WTC11 (cell line): ENCODE data around the gene DTX1. TPM values are rescaled to one million over a fixed set of nuclear protein-coding genes. Genes with fewer than 3 reads are reported as not detected.

Source experiments
- ATAC-seq: fragments of 200-7000 bp; cut with Tn5 transposase; 2 replicates; pipeline ENCODE4 v1.10.0; 2021; ENCODE audit warnings: mild to moderate bottlenecking, moderate library complexity
- CTCF ChIA-PET: fragments of 300-600 bp; sonication (Branson Sonifier 250); formaldehyde crosslinking; loops from one replicate; lab custom pipeline; 2021; ENCODE audit warnings: antibody characterized with exemption; lab: Charles Lee
- POLR2A ChIA-PET: fragments of 350-600 bp; sonication (Branson Sonifier 250); formaldehyde crosslinking; loops from one replicate; lab custom pipeline; 2021; ENCODE audit warnings: antibody characterized with exemption; lab: Charles Lee
- DNase-seq: peaks from one replicate; pipeline ENCODE4 v3.0.0; 2021; ENCODE audit warnings: low spot score
- H3K27ac Mint-ChIP-seq: 2 replicates; pipeline ENCODE4 v1.8.0; 2021; ENCODE audit warnings: mixed read lengths
- H3K27me3 Mint-ChIP-seq: 2 replicates; pipeline ENCODE4 v1.8.0; 2021; ENCODE audit warnings: low read depth, mild to moderate bottlenecking, moderate library complexity, mixed read lengths
- H3K36me3 Mint-ChIP-seq: 2 replicates; pipeline ENCODE4 v1.8.0; 2021; ENCODE audit warnings: mixed read lengths
- H3K4me1 Mint-ChIP-seq: 2 replicates; pipeline ENCODE4 v1.8.0; 2022; ENCODE audit warnings: mixed read lengths
- H3K4me3 Mint-ChIP-seq: 2 replicates; pipeline ENCODE4 v1.8.0; 2021; ENCODE audit warnings: mild to moderate bottlenecking, moderate library complexity, mixed read lengths
- H3K9me3 Mint-ChIP-seq: 2 replicates; pipeline ENCODE4 v1.8.0; 2021; ENCODE audit warnings: mixed read lengths
- FOXP1 ChIP-seq: sonication (generic); formaldehyde crosslinking; IDR thresholded peaks from 2 replicates; pipeline ENCODE4 v1.8.0; 2022; ENCODE audit warnings: missing genetic modification reagents, mild to moderate bottlenecking, moderate library complexity, borderline replicate concordance
- GTF2I ChIP-seq: fragments of 250-450 bp; sonication (Bioruptor Pico); conservative IDR thresholded peaks from 2 replicates; pipeline ENCODE4 v1.4.0; 2021; ENCODE audit warnings: mild to moderate bottlenecking
- SOX15 ChIP-seq: fragments of 250-450 bp; sonication (Bioruptor Pico); IDR thresholded peaks from 2 replicates; pipeline ENCODE4 v1.9.0; 2021; ENCODE audit warnings: mild to moderate bottlenecking
- ZNF138 ChIP-seq: sonication (generic); formaldehyde crosslinking; conservative IDR thresholded peaks from 2 replicates; pipeline ENCODE4 v1.8.1; 2022; ENCODE audit warnings: mild to moderate bottlenecking, moderate library complexity, missing genetic modification reagents
- ZNF219 ChIP-seq: sonication (generic); formaldehyde crosslinking; IDR thresholded peaks from 2 replicates; pipeline ENCODE4 v1.8.0; 2023; ENCODE audit warnings: missing genetic modification reagents, mild to moderate bottlenecking, borderline replicate concordance
- ZNF232 ChIP-seq: sonication (generic); formaldehyde crosslinking; IDR thresholded peaks from 2 replicates; pipeline ENCODE4 v1.8.0; 2022; ENCODE audit warnings: mild to moderate bottlenecking, missing genetic modification reagents
- ZNF263 ChIP-seq: sonication (generic); formaldehyde crosslinking; IDR thresholded peaks from 2 replicates; pipeline ENCODE4 v1.8.1; 2022; ENCODE audit warnings: low read depth, mild to moderate bottlenecking, moderate library complexity, missing genetic modification reagents
- ZNF423 ChIP-seq: fragments of 250-450 bp; sonication (Bioruptor Pico); IDR thresholded peaks from 2 replicates; pipeline ENCODE4 v2.1.2; 2022; ENCODE audit warnings: mild to moderate bottlenecking, moderate library complexity
- total RNA-seq: library from RNA; stranded (reverse); gene quantifications from 3 replicates; pipeline ENCODE4 v1.2.3, GENCODE V29; 2021
- TF ChIP-seq, protein P1 (sequence below): sonication (generic); formaldehyde crosslinking; IDR thresholded peaks from 2 replicates; pipeline ENCODE4 v1.8.1; 2023; ENCODE audit warnings: mild to moderate bottlenecking, missing genetic modification reagents, moderate library complexity
- TF ChIP-seq, protein P2 (sequence below): fragments of 200-600 bp; IDR thresholded peaks from 2 replicates; pipeline ENCODE4 v1.8.0; 2022; ENCODE audit warnings: antibody characterized with exemption
- TF ChIP-seq, protein P3 (sequence below): sonication (generic); formaldehyde crosslinking; IDR thresholded peaks from 2 replicates; pipeline ENCODE4 v1.8.0; 2022; ENCODE audit warnings: missing genetic modification reagents
- TF ChIP-seq, protein P4 (sequence below): fragments of 250-450 bp; sonication (Bioruptor Pico); IDR thresholded peaks from 2 replicates; pipeline ENCODE4 v1.9.0; 2021; ENCODE audit warnings: moderate library complexity, mild to moderate bottlenecking, inconsistent platforms, borderline replicate concordance
- TF ChIP-seq, protein P5 (sequence below): sonication (generic); formaldehyde crosslinking; IDR thresholded peaks from 2 replicates; pipeline ENCODE4 v1.8.0; 2022; ENCODE audit warnings: mild to moderate bottlenecking, missing genetic modification reagents
- TF ChIP-seq, protein P6 (sequence below): sonication (generic); formaldehyde crosslinking; IDR thresholded peaks from 2 replicates; pipeline ENCODE4 v1.8.1; 2022; ENCODE audit warnings: mild to moderate bottlenecking, moderate library complexity, missing genetic modification reagents
- TF ChIP-seq, protein P7 (sequence below): sonication (generic); formaldehyde crosslinking; IDR thresholded peaks from 2 replicates; pipeline ENCODE4 v1.8.1; 2023; ENCODE audit warnings: mild to moderate bottlenecking, missing genetic modification reagents

Gene DTX1
- total RNA-seq, 1 experiment from 2014 or later: 6.2 TPM

DNA sequence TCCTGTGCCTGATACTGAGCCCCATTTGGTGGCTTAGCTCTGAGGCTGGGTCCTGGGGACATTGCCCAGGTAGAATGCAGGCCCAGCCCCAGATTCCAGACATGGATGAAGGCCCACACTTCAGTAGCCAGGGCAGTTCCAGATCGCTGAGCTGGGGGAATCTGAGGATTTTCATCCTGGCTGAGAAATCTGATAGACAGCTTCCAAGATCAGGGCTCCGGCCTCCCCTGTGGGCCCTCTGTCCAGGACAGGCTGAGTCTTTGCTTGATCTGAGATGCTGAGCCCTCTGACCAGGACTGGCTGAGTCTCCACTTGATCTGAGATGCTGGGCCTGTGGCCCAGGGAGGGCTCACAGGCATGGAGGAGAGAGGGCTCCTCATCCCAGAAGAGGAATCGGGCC, 82.3 kb downstream of the DTX1 start:
- no peak for DNase-seq
- TF ChIP-seq, protein P1, sequence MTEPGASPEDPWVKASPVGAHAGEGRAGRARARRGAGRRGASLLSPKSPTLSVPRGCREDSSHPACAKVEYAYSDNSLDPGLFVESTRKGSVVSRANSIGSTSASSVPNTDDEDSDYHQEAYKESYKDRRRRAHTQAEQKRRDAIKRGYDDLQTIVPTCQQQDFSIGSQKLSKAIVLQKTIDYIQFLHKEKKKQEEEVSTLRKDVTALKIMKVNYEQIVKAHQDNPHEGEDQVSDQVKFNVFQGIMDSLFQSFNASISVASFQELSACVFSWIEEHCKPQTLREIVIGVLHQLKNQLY (CRISPR knock-in tag): no peak
- TF ChIP-seq, protein P2, sequence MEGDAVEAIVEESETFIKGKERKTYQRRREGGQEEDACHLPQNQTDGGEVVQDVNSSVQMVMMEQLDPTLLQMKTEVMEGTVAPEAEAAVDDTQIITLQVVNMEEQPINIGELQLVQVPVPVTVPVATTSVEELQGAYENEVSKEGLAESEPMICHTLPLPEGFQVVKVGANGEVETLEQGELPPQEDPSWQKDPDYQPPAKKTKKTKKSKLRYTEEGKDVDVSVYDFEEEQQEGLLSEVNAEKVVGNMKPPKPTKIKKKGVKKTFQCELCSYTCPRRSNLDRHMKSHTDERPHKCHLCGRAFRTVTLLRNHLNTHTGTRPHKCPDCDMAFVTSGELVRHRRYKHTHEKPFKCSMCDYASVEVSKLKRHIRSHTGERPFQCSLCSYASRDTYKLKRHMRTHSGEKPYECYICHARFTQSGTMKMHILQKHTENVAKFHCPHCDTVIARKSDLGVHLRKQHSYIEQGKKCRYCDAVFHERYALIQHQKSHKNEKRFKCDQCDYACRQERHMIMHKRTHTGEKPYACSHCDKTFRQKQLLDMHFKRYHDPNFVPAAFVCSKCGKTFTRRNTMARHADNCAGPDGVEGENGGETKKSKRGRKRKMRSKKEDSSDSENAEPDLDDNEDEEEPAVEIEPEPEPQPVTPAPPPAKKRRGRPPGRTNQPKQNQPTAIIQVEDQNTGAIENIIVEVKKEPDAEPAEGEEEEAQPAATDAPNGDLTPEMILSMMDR: no peak
- TF ChIP-seq GTF2I (CRISPR knock-in tag) (no peak), SOX15 (CRISPR knock-in tag) (no peak)
- TF ChIP-seq, protein P3, sequence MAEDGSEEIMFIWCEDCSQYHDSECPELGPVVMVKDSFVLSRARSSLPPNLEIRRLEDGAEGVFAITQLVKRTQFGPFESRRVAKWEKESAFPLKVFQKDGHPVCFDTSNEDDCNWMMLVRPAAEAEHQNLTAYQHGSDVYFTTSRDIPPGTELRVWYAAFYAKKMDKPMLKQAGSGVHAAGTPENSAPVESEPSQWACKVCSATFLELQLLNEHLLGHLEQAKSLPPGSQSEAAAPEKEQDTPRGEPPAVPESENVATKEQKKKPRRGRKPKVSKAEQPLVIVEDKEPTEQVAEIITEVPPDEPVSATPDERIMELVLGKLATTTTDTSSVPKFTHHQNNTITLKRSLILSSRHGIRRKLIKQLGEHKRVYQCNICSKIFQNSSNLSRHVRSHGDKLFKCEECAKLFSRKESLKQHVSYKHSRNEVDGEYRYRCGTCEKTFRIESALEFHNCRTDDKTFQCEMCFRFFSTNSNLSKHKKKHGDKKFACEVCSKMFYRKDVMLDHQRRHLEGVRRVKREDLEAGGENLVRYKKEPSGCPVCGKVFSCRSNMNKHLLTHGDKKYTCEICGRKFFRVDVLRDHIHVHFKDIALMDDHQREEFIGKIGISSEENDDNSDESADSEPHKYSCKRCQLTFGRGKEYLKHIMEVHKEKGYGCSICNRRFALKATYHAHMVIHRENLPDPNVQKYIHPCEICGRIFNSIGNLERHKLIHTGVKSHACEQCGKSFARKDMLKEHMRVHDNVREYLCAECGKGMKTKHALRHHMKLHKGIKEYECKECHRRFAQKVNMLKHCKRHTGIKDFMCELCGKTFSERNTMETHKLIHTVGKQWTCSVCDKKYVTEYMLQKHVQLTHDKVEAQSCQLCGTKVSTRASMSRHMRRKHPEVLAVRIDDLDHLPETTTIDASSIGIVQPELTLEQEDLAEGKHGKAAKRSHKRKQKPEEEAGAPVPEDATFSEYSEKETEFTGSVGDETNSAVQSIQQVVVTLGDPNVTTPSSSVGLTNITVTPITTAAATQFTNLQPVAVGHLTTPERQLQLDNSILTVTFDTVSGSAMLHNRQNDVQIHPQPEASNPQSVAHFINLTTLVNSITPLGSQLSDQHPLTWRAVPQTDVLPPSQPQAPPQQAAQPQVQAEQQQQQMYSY (CRISPR knock-in tag): no peak
- Mint-ChIP-seq H3K27ac (no peak overlapping the region), H3K36me3 (no peaks in the 10 kb centered on the region), H3K4me1 (peaks cover 15% of the 10 kb centered on the region), H3K27me3 (peaks cover 26% of the 10 kb centered on the region), H3K4me3 (no peak overlapping the region), H3K9me3 (no peaks in the 10 kb centered on the region)
- POLR2A ChIA-PET: interaction anchor here (1.3 kb wide), 1 partner anchor 14 kb away, joined by 3 read pairs; no protein-coding TSS in a partner anchor
- ATAC-seq: no peak
- CTCF ChIA-PET: interaction anchor here (0.6 to 1.6 kb wide), 5 partner anchors 10 to 323 kb away, joined by 3 to 5 read pairs (median 3); partner anchors contain the start of gene CFAP73

DNA sequence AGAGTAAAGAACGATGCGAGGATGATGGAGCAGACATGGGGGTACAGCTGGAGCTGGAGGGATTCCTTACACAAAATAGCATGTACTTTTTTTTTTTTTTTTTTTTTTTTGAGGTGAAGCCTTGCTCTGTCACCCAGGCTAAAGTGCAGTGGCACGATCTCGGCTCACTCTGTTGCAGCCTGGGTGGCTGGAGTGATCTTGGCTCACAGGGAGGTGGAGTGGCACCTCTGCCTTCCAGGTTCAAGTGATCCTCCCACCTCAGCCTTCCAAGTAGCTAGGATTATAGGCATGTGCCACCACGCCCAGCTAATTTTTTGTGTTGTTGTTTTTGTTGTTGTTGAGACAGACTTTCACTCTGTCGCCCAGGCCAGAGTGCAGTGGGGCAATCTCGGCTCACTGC, 84.2 kb downstream of the DTX1 start:
- Mint-ChIP-seq H3K4me3 (no peak overlapping the region), H3K4me1 (peaks cover 16% of the 10 kb centered on the region), H3K9me3 (no peaks in the 10 kb centered on the region)
- DNase-seq: no peak
- no peak for ATAC-seq
- POLR2A ChIA-PET: interaction anchor here (0.6 kb wide), 1 partner anchor 158 kb away, joined by 4 read pairs; no protein-coding TSS in a partner anchor
- TF ChIP-seq, protein P4, sequence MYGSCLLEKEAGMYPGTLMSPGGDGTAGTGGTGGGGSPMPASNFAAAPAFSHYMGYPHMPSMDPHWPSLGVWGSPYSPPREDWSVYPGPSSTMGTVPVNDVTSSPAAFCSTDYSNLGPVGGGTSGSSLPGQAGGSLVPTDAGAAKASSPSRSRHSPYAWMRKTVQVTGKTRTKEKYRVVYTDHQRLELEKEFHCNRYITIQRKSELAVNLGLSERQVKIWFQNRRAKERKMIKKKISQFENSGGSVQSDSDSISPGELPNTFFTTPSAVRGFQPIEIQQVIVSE (CRISPR knock-in tag): no peak
- TF ChIP-seq ZNF263 (CRISPR knock-in tag) (no peak), GTF2I (CRISPR knock-in tag) (no peak), FOXP1 (CRISPR knock-in tag) (no peak), ZNF138 (CRISPR knock-in tag) (no peak), ZNF219 (CRISPR knock-in tag) (no peak), ZNF232 (CRISPR knock-in tag) (no peak), ZNF423 (CRISPR knock-in tag) (no peak)
- TF ChIP-seq, protein P5, sequence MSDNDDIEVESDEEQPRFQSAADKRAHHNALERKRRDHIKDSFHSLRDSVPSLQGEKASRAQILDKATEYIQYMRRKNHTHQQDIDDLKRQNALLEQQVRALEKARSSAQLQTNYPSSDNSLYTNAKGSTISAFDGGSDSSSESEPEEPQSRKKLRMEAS (CRISPR knock-in tag): no peak
- TF ChIP-seq, protein P6, sequence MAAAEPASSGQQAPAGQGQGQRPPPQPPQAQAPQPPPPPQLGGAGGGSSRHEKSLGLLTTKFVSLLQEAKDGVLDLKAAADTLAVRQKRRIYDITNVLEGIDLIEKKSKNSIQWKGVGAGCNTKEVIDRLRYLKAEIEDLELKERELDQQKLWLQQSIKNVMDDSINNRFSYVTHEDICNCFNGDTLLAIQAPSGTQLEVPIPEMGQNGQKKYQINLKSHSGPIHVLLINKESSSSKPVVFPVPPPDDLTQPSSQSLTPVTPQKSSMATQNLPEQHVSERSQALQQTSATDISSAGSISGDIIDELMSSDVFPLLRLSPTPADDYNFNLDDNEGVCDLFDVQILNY (CRISPR knock-in tag): no peak
- TF ChIP-seq, protein P7, sequence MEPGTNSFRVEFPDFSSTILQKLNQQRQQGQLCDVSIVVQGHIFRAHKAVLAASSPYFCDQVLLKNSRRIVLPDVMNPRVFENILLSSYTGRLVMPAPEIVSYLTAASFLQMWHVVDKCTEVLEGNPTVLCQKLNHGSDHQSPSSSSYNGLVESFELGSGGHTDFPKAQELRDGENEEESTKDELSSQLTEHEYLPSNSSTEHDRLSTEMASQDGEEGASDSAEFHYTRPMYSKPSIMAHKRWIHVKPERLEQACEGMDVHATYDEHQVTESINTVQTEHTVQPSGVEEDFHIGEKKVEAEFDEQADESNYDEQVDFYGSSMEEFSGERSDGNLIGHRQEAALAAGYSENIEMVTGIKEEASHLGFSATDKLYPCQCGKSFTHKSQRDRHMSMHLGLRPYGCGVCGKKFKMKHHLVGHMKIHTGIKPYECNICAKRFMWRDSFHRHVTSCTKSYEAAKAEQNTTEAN: no peak
- TF ChIP-seq, all 79 proteins: peak for 0
- Mint-ChIP-seq H3K27ac (no peak overlapping the region; the same call in 1 of the 2 replicates), H3K36me3 (no peaks in the 10 kb centered on the region), H3K27me3 (peaks cover 10% of the 10 kb centered on the region)
- CTCF ChIA-PET: interaction anchor here (0.6 to 1.3 kb wide), 2 partner anchors 9 to 12 kb away, joined by 4 to 7 read pairs; partner anchors contain the start of gene CFAP73
